WTC11 (cell line): Measurements from ENCODE around the gene NEDD4L. TPM values are rescaled to one million over a fixed set of nuclear protein-coding genes. Genes with fewer than 3 reads are reported as not detected.

Experiments
- ATAC-seq: fragments of 200-7000 bp; cut with Tn5 transposase; 2 replicates; pipeline ENCODE4 v1.10.0; 2021; ENCODE audit warnings: mild to moderate bottlenecking, moderate library complexity
- CTCF ChIA-PET: fragments of 300-600 bp; sonication (Branson Sonifier 250); formaldehyde crosslinking; loops from one replicate; lab custom pipeline; 2021; ENCODE audit warnings: antibody characterized with exemption; lab: Charles Lee
- POLR2A ChIA-PET: fragments of 350-600 bp; sonication (Branson Sonifier 250); formaldehyde crosslinking; loops from one replicate; lab custom pipeline; 2021; ENCODE audit warnings: antibody characterized with exemption; lab: Charles Lee
- DNase-seq: peaks from one replicate; pipeline ENCODE4 v3.0.0; 2021; ENCODE audit warnings: low spot score
- H3K27ac Mint-ChIP-seq: 2 replicates; pipeline ENCODE4 v1.8.0; 2021; ENCODE audit warnings: mixed read lengths
- H3K27me3 Mint-ChIP-seq: 2 replicates; pipeline ENCODE4 v1.8.0; 2021; ENCODE audit warnings: low read depth, mild to moderate bottlenecking, moderate library complexity, mixed read lengths
- H3K36me3 Mint-ChIP-seq: 2 replicates; pipeline ENCODE4 v1.8.0; 2021; ENCODE audit warnings: mixed read lengths
- H3K4me1 Mint-ChIP-seq: 2 replicates; pipeline ENCODE4 v1.8.0; 2022; ENCODE audit warnings: mixed read lengths
- H3K4me3 Mint-ChIP-seq: 2 replicates; pipeline ENCODE4 v1.8.0; 2021; ENCODE audit warnings: mild to moderate bottlenecking, moderate library complexity, mixed read lengths
- H3K9me3 Mint-ChIP-seq: 2 replicates; pipeline ENCODE4 v1.8.0; 2021; ENCODE audit warnings: mixed read lengths
- ARID4B ChIP-seq: sonication (generic); formaldehyde crosslinking; IDR thresholded peaks from 2 replicates; pipeline ENCODE4 v1.8.0; 2023; ENCODE audit warnings: missing genetic modification reagents, mild to moderate bottlenecking, borderline replicate concordance
- CBFB ChIP-seq: sonication (generic); formaldehyde crosslinking; IDR thresholded peaks from 2 replicates; pipeline ENCODE4 v1.8.1; 2022; ENCODE audit warnings: mild to moderate bottlenecking, low read depth, missing genetic modification reagents
- CREB1 ChIP-seq: sonication (generic); formaldehyde crosslinking; IDR thresholded peaks from 2 replicates; pipeline ENCODE4 v1.8.0; 2023; ENCODE audit warnings: mild to moderate bottlenecking, missing genetic modification reagents
- CREM ChIP-seq: sonication (generic); formaldehyde crosslinking; IDR thresholded peaks from 2 replicates; pipeline ENCODE4 v1.8.1; 2022; ENCODE audit warnings: mild to moderate bottlenecking, missing genetic modification reagents, moderate library complexity
- CTCF ChIP-seq: fragments of 200-600 bp; IDR thresholded peaks from 2 replicates; pipeline ENCODE4 v1.8.0; 2022; ENCODE audit warnings: antibody characterized with exemption
- GABPB1 ChIP-seq: sonication (generic); formaldehyde crosslinking; IDR thresholded peaks from 2 replicates; pipeline ENCODE4 v1.8.1; 2023; ENCODE audit warnings: mild to moderate bottlenecking, missing genetic modification reagents
- NFATC4 ChIP-seq: fragments of 250-450 bp; sonication (Bioruptor Pico); IDR thresholded peaks from 2 replicates; pipeline ENCODE4 v1.9.0; 2021; ENCODE audit warnings: mild to moderate bottlenecking
- NFYB ChIP-seq: sonication (generic); formaldehyde crosslinking; conservative IDR thresholded peaks from 2 replicates; pipeline ENCODE4 v1.8.0; 2022; ENCODE audit warnings: low read depth, missing genetic modification reagents
- NR3C1 ChIP-seq: sonication (generic); formaldehyde crosslinking; conservative IDR thresholded peaks from 2 replicates; pipeline ENCODE4 v1.8.1; 2023; ENCODE audit warnings: low read depth, mild to moderate bottlenecking, missing genetic modification reagents
- RELA ChIP-seq: sonication (generic); formaldehyde crosslinking; IDR thresholded peaks from 2 replicates; pipeline ENCODE4 v1.8.1; 2022; ENCODE audit warnings: missing genetic modification reagents, mild to moderate bottlenecking, borderline replicate concordance
- SMAD3 ChIP-seq: sonication (generic); formaldehyde crosslinking; IDR thresholded peaks from 2 replicates; pipeline ENCODE4 v1.8.0; 2022; ENCODE audit warnings: missing genetic modification reagents, mild to moderate bottlenecking, borderline replicate concordance
- SP1 ChIP-seq: sonication (generic); formaldehyde crosslinking; conservative IDR thresholded peaks from 2 replicates; pipeline ENCODE4 v1.8.1; 2022; ENCODE audit warnings: missing genetic modification reagents
- STAT6 ChIP-seq: sonication (generic); formaldehyde crosslinking; conservative IDR thresholded peaks from 2 replicates; pipeline ENCODE4 v1.8.1; 2023; ENCODE audit warnings: mild to moderate bottlenecking, low read depth, missing genetic modification reagents, moderate library complexity
- ZBTB21 ChIP-seq: sonication (generic); formaldehyde crosslinking; IDR thresholded peaks from 2 replicates; pipeline ENCODE4 v1.8.1; 2023; ENCODE audit warnings: mild to moderate bottlenecking, missing genetic modification reagents, borderline replicate concordance
- ZNF138 ChIP-seq: sonication (generic); formaldehyde crosslinking; conservative IDR thresholded peaks from 2 replicates; pipeline ENCODE4 v1.8.1; 2022; ENCODE audit warnings: mild to moderate bottlenecking, moderate library complexity, missing genetic modification reagents
- ZNF396 ChIP-seq: fragments of 250-450 bp; sonication (Bioruptor Pico); IDR thresholded peaks from 2 replicates; pipeline ENCODE4 v1.8.0; 2021; ENCODE audit warnings: mild to moderate bottlenecking, moderate library complexity, borderline replicate concordance
- ZNF532 ChIP-seq: fragments of 250-450 bp; sonication (Bioruptor Pico); IDR thresholded peaks from 2 replicates; pipeline ENCODE4 v1.9.0; 2021; ENCODE audit warnings: mild to moderate bottlenecking, borderline replicate concordance
- ZSCAN18 ChIP-seq: fragments of 250-450 bp; sonication (Bioruptor Pico); IDR thresholded peaks from 2 replicates; pipeline ENCODE4 v2.1.2; 2022; ENCODE audit warnings: mild to moderate bottlenecking, moderate library complexity
- total RNA-seq: library from RNA; stranded (reverse); gene quantifications from 3 replicates; pipeline ENCODE4 v1.2.3, GENCODE V29; 2021

The NEDD4L gene
- total RNA-seq, 1 experiment from 2014 or later, result 88.0 TPM

- Mint-ChIP-seq H3K4me3 (no peak overlapping the region), H3K27ac (no peak overlapping the region), H3K36me3 (no peaks in the 10 kb centered on the region), H3K27me3 (no peaks in the 10 kb centered on the region), H3K4me1 (0 out of 2 replicates have a peak, but pooled peaks cover 4% of the 10 kb centered on the region), H3K9me3 (no peaks in the 10 kb centered on the region)
- TF ChIP-seq ZNF532 (CRISPR knock-in tag) (no peak), ARID4B (CRISPR knock-in tag) (no peak), SP1 (no peak), ZNF396 (CRISPR knock-in tag) (no peak), NR3C1 (CRISPR knock-in tag) (no peak), CREB1 (CRISPR knock-in tag) (no peak), GABPB1 (CRISPR knock-in tag) (no peak), NFATC4 (CRISPR knock-in tag) (no peak), CBFB (CRISPR knock-in tag) (no peak), ZNF138 (CRISPR knock-in tag) (no peak), STAT6 (CRISPR knock-in tag) (no peak), NFYB (no peak), CTCF (no peak), ZSCAN18 (CRISPR knock-in tag) (no peak), CREM (no peak), RELA (CRISPR knock-in tag) (no peak), ZBTB21 (CRISPR knock-in tag) (no peak), SMAD3 (CRISPR knock-in tag) (no peak)
- POLR2A ChIA-PET, result no interaction called here
- CTCF ChIA-PET, result no interaction called here
- DNase-seq (no peak), ATAC-seq (no peak)
These were observed 365.9 kb downstream of the NEDD4L start for GRCh38 chr18:58409802-58410445.
